KBM-7 (cell line): ENCODE results near the gene CRX.
"Not testable (repeated sequence)": the region's sequence is repeated elsewhere in the genome, so short reads cannot be mapped to it uniquely, and the experiment has no call there.

ENCODE experiments used
- DNase-seq: peaks from one replicate; pipeline ENCODE4 v3.0.0-alpha.2; 2015
- in situ Hi-C: fragments of 300-500 bp; cut with MboI; formaldehyde crosslinking; loops from 2 replicates; pipeline ENCODE4 v1.14.3; 2020; ENCODE audit warnings: low sequenced_read_pairs, low pct_unique_long_range_greater_than_20kb, mixed read lengths

The CRX gene

DNA sequence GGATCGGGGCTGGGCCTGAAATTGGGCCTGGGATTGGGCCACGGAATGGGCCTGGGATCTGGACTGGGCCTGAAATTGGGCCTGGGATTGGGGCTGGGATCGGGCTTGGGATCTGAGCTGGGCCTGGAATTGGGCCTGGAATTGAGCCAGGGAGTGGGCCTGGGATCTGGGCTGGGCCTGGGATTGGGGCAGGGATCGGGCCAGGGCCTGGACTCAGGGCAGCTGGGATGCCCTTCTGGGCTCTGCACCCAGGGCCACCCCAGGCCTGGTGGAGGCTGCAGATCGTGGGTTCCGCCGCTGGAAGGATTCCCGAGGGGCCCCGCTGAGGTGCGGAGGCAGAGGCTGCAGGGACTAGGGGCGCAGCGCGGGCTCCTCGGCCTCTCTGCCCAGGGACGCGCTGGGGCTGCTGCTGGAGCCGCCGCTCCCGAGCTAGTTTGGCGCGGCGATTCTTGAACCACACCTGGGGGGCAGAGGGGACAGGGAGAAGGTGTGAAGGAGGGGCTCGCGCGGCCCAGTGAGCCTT is 19.2 kb upstream of the CRX start:
- in situ Hi-C loops: no loop called here
- no peak for DNase-seq

DNA sequence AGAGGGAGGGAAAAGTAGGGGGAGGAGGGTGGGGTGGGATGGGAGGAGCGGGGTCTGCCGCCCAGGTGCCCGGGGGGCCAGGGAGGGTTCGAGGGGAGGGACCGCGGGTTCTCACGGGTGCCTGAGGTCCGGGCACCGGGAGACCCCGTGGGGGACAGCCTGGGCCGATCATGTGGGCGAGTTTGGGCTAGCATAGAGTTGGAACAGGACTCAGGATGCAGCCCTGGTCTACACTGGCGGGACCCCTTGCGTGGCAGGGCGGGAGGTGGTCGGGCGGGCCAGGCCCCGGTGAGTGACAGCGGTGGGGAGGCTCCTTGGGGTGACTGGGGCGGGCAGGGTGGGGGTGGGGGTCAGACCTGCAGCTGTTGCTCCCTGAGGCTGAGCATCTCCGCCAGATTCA is 18.6 kb upstream of the CRX start:
- in situ Hi-C loops, DNase-seq: not testable (repeated sequence)

DNA sequence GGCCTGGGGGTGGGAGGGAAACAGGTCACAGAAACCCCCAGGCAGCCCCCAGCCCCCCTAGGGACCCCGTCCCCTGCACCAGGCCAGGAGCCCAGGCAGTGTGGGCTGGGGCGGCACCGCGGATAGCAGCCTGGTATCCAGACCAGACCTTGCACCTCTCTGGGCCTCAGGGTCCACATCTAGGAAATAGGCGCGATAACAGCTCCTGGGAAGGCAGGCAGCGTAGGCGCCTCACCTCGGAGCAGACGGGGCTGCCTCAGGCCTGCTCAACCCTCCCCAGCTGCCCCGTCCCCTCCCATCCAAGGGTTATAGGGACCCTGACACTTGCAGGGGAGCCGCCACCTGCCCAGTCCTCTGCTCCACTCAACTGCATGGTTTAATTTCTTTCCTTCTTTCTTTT is 18.1 kb upstream of the CRX start:
- in situ Hi-C loops, DNase-seq: not testable (repeated sequence)

DNA sequence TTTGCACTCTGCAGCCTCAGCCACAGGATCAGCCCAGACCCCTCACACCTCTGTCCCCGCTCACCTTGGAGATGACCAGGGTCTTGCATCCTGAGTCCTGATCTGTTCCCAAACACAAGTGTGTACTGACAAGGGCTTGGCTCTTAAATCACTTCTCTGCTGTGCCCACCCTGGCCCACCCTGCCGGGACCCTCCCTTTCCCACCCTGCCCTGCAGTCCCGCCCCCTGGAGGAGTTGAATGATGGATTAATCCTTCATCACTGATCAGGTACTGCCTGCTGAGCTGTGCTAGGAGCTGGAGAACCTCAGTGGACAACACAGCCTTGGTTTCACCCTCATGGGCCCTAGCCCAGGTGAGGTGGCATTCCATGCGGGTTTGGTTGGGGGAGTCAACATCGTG is 17.3 kb upstream of the CRX start, which contains the start of gene TPRX1:
Gene TPRX1 (minus strand): TSS at position 101 of the 400 bp plus-strand sequence. CDS start 12 bp downstream, at position 89.
- in situ Hi-C loops: not testable (repeated sequence)

DNA sequence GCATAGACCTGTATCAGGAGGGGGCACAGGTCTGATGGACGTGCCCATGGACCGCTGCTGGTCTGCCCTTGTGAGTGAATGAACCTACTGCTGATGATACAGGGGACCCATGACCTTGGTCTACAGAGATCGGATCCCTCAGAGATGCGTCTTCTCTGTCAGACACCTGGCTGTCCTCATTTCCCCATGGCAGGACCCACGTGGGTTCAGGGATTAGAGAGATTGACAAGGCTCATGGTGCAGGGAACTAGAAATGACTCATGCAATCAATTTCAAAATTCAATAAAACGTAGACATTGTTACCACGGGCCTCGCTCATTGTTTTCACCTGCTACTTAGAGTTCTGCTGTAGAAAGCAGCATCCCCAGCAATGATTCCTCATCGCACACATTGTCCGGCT is 16.4 kb upstream of the CRX start:
- no peak for DNase-seq
- in situ Hi-C loops: no loop called here

More for the DNA sequence above, 17.3 kb upstream of the CRX start, which contains the start of gene TPRX1:
- DNase-seq: not testable (repeated sequence)

DNA sequence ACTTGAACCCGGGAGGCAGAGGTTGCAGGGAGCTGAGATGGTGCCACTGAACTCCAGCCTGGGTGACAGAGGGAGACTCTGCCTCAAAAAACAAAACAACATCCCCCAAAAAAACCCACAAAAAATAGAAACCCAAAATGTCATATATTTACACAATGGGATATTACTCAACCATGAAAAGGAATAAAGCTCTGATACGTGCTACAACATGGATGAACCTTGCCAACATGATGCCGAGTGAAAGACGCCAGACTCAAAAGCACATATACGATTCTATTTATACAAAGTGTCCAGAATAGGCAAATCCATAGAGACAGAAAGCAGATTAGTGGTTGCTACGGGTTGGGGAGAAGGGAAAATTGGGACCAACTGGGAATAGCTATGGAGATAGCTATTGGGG is 15.3 kb upstream of the CRX start:
- no peak for DNase-seq
- in situ Hi-C loops: no loop called here

DNA sequence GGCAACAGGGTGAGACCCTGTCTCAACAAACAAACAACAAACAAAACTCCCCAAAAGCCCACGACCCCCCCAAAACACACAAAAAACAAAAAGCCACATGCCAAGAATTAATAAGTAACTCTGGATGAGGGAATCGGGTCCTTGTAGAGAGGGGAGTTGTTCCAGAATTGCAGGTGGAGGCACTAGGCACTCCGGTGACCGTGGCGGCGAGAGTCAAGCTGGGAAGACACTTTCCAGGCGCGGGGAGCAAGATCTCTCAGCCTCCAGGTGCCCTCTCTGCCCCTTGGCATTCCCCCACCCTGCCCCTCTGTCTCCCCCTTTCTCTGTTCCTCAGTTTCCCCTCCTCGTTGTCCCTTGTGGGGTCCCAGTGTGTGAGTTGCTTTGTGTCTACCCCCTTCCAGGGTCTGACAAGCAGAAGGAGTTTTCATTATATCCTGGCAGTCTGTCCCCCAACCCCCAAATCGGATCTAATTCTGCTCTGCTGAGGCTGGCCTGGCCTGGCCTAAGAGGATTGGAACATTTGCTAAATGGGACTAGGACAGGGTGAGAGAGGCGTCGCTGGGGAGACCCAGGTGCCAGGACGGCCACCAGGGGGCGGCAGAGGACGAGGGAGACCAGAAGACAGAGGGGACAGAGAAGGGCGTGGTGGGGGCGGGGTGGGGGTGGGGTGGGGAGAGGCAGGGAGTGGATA is 8.3 kb upstream of the CRX start:
- peak; percentile 84 for DNase-seq
- in situ Hi-C loops: no loop called here

DNA sequence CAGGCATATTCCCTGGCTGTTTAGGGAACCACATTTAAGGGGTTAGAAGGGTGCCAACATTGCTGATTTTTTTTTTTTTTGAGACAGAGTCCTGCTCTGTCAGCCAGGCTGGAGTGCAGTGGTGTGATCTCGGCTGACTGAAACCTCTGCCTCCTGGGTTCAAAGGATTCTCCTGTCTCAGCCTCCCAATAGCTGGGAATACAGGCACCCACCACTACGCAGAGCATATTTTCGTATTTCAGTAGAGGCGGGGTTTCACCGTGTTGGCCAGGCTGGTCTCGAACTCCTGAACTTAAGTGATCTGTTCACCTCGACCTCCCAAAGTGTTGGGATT is 7.8 kb upstream of the CRX start:
- in situ Hi-C loops: no loop called here
- DNase-seq: no peak

DNA sequence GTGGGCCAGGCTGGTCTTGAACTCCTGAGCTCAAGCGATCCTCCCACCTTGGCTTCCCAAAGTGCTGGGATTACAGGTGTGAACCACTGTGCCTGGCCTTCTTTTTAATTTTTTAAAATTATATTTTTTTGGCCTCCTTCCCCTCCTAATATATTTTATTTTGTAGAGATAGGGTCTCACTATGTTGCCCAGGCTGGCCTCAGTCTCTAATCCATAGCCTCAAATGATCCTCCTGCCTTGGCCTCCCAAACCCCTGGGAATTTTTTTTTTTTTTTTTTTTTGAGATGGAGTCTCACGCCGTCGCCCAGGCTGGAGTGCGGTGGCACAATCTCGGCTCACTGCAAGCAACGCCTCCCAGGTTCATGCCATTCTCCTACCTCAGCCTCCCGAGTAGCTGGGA is 5.5 kb upstream of the CRX start:
- DNase-seq, in situ Hi-C loops: not testable (repeated sequence)

DNA sequence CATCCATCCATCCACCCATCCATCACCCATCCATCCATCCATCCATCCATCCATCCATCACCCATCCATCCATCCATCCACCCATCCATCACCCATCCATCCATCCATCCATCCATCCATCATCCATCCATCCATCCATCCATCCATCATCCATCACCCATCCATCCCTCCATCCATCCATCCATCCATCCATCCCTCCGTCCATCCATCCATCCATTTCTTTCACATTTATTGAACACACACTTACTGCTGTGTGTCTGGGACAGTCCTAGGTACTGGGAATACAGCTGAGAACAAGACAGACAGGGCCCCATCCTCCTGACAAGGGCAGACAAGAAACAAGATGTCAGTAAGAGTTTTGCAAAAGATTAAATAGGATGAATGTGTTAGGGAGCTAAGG is 3.5 kb upstream of the CRX start:
- DNase-seq, in situ Hi-C loops: not testable (repeated sequence)

DNA sequence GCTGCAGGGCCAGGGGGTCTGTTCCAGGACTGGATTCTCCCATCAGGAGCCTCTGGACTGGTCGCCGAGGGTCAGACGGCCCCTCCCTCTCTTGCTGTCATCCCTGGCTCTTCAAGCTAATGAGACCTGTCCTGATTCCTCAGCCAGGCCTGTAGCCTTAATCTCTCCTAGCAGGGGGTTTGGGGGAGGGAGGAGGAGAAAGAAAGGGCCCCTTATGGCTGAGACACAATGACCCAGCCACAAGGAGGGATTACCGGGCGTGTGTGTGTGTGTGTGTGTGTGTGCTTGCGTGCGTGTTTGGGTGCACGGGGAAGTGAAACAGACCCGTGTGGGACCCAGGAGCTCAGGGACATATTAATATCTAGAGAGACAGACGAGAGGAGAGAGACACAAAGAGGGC is 1.9 kb upstream of the CRX start:
- DNase-seq: no peak
- in situ Hi-C loops: no loop called here

DNA sequence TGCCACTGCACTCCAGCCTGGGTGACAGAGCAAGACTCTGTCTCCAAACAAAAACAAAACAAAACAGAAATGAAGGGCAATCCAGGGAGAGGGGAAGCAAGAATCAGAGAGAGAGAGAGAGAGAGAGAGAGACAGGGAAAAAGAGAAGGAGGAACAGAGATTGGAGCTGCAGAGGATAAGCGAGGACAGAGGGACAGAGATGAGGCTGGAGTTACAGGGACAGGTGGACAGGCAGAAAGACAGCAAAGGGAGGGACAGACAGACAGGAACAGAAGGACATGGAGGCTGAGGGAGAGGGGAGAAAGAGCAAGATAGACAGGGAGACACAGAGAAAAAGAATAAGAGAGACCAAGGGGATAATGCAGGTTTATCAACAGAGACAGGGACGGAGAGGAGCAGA is 1.3 kb upstream of the CRX start:
- in situ Hi-C loops: no loop called here
- DNase-seq: no peak

DNA sequence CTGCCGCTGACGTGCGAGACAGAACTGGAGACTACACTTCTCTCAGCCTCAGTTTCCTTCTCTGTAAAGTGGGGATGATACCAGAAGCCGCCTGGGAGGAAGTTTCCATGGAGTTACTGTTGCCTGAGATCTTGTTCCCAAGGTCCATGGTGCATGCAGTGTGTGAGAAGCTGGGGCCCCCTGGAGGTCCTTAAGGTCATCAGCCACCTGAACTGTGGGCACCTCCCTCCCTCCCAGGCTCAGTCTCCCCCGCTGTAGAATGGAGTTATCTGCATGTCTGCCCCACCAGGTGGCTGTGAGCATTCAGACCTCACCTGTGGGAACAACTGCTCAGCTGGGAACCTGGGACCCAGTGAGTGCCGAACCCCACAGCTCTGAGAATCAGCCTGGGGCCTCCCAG is 2.7 kb downstream of the CRX start:
- no peak for DNase-seq
- in situ Hi-C loops: no loop called here

DNA sequence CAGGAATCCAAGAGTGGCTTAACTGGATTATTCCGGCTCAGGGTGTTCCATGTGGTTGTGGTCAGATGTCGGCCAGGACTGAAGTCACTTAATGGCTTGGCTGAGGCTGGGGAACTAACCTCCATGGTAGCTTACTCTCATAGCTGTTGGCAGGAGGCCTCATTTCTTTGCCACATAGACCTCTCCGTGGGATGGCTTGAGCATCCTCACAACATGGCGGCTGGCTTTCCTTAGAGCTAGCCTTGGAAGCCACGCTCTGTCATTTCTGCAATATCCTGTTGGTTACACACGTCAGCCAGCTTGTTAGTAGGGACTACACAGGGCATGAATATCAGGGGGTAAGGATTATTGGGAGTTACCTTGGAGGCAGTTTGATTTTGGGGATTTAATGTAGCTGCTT is 5.1 kb downstream of the CRX start:
- in situ Hi-C loops: no loop called here
- DNase-seq: no peak

DNA sequence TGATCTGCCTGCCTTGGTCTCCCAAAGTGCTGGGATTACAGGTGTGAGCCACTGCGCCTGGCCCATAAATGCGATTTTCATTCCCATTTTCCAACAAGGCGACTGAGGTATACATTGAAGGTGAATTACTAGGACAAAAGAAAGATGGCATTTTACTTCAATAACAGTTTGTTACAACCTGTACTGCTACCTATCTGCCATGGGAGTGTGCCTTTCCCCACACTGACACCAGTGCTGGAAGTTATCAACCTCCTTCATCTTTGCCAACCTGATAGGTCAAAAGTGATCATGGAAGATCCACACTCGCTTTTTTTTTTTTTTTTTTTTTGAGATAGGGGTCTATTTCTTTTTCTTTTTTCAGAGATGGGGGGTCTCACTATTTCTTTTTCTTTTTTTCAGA is 11.0 kb downstream of the CRX start:
- DNase-seq: no peak
- in situ Hi-C loops: no loop called here

DNA sequence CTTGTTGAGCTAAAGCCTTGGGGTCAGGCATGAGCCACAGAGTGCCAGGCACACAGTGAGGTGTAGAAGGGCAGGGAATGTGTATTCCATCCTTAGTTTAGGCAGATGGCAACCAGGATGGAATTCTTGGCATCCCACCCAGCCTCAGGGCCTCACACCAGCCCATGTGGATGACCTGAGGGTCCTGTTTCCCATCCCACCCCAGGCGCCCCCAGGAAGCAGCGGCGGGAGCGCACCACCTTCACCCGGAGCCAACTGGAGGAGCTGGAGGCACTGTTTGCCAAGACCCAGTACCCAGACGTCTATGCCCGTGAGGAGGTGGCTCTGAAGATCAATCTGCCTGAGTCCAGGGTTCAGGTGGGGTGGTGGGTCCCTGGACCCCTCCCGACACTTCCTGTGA is 14.3 kb downstream of the CRX start:
- no peak for DNase-seq
- in situ Hi-C loops: no loop called here

DNA sequence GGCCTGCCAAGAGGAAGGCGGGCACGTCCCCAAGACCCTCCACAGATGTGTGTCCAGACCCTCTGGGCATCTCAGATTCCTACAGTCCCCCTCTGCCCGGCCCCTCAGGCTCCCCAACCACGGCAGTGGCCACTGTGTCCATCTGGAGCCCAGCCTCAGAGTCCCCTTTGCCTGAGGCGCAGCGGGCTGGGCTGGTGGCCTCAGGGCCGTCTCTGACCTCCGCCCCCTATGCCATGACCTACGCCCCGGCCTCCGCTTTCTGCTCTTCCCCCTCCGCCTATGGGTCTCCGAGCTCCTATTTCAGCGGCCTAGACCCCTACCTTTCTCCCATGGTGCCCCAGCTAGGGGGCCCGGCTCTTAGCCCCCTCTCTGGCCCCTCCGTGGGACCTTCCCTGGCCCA is 17.7 kb downstream of the CRX start:
- in situ Hi-C loops: no loop called here
- no peak for DNase-seq

DNA sequence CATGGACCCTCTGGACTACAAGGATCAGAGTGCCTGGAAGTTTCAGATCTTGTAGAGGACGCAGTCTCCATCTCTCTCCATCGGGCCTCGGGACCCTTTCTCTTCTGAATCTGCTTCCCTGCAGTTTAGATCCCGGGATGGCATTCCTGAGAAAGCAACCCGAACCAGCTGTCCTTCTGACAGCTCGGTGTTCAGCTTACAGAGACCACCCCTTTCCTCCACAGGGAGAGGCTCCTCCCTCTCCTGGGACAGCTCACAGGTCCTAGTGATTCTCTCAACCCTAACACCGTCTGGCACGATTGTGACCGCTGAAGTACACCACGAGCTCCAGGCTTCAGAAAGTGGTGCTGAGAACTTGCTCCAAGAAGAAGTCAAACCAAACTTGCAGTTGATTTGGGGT is 18.2 kb downstream of the CRX start:
- in situ Hi-C loops: no loop called here
- no peak for DNase-seq

DNA sequence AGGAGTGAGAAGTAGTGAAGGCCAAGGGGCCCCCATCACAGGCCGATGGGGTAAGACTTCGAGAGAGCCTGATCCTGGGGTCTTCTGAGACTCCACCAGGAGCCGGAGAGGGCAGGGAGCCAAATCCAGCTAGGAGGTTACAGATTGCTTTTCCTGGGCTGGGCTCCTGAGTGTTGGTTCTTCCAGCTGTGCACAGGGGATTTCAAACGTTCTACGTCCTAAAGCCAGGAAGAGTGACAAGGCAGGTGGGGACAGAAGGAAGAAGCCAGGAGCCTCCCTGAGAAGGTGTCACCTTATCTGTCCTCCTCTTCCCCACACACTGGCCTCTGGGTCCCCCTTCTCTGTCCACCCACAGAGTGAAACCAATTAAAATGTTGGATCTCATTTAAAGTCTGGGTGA is 21.2 kb downstream of the CRX start:
- in situ Hi-C loops: no loop called here
- DNase-seq: no peak

DNA sequence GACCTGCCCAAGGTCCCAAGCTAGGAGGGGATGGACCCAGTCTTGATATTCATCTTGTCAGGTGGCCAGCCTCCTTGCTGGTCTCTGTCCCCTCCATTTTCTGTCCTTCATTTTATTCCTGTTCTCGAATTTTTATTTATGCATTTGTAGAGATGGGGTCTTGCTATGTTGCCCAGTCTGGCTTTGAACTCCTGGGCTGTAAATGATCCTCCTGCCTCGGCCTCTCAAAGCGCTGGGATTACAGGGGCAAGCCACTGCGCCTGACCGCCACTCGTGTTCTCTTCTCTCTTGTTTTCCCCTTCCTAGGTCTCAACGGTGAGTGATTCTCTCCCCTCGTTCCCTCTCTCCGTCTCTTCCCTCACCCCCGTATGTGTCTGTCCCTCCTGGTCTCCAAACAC is 26.7 kb downstream of the CRX start:
- in situ Hi-C loops: no loop called here
- DNase-seq: no peak

DNA sequence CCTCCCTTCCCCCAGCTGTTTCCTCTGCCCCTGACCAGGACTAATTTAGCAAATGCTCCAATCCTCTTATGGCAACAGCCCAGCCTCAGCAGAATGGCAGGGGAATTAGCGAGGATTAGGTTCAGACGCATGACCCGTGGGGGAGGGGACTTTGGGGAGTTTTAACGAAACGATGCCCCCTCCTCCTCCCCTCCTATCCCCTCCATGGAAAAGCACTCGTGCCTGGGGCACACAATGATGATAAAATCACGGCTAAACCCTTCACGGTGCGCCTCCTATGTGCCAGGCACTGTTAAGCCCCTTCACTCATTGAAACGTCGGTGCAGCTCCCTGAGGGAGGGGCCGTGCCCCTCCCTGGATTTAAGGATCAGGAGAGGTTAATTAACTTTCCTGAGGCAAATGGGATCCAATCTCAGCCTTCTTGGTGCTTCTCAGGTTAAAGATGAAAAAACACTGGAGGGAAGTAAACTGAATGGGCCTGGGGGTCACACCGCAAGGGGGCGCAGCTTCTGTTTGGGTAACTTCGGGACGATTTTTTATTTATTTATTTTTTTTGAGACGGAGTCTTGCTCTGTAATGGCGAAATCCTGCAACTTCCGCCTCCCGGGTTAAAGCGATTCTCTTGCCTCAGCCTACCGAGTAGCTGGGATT is 27.2 kb downstream of the CRX start:
- peak; percentile 65 for DNase-seq
- in situ Hi-C loops: no loop called here
